NOMO-1 (cell line): ENCODE results near the gene RBM47.

Experiments
- DNase-seq, 2 experiments: peaks; one replicate each; lab custom pipeline; 2025; ENCODE audit not compliant: unreplicated experiment in 2 of 2; lab: John Stamatoyannopoulos, UW

RBM47 gene

DNA sequence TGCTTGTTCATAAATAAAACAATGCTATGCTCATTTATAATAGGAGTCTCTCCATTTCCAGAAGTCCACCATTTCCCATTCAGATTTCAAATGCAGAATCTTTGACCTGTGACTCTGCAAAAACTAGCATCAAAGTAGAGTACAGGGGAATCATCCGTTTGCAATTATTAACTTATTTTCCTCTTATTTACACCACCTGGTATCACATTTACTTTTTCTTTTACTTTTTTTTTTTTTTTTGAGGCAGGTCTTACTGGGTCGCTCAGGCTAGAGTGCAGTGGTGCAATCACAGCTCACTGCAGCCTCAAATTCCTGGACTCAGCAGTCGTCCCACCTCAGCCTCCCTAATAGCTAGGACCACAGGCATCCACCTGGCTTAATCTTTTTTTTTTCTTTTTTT, 37.6 kb downstream of the RBM47 start:
- DNase-seq = no peak

DNA sequence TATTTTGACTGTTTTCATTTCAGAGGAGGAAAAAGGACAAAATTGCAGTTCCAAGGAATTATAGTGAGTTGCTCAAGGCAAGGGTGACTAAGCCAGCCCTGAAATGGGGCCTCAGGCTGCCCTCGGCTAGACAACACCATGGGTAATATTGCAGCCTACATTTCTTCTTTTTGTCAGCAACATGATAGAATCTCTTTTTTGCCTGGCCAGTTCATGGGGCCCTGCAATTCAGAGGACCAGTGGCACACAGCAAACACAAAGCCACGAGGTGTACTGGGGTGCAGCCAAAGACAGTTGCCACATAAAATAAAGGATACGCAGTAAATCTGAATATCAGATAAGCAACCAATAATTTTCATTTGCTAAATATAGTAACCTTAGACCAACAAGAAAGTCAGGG, 41.8 kb downstream of the RBM47 start:
- peak; percentile 55 to 65 for DNase-seq

DNA sequence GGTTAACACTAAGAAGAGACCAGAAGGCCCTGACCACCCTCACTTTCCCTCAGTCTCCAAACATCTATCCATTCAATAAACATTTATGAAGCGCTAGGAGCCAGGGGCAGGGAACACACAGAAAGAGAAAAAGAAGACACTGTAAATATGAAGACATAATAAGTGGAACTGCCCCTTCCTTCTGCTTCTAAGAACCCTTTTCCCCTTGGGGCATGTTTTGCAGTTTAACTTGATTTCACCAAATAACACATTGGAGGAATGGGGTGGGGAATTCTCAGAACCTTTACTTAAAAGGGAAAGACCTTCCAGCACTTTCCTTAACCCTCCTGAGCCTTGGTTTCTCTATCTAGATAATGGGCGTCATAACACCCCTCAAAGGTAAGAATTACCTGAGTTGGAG, 42.3 kb downstream of the RBM47 start:
- DNase-seq = no peak

DNA sequence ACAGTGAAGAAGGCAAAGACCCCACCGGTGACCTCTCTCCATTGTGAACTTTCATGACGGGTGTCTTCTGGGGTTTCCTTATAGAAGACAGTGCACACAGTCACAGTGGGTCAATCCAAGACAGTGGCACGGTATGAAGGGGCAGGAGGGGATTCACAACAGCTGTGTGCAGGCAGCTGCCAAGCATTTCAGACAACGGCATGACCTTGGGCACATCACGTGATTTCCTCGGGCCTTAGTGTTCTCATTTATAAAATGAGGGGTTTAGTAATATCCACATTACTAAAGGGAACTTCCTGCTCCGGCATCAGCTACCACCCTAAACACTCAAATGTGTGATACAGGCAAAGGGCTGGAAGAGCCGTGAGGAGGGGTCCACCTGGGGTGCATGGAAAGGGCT, 42.9 kb downstream of the RBM47 start:
- peak; percentile 60 for DNase-seq

DNA sequence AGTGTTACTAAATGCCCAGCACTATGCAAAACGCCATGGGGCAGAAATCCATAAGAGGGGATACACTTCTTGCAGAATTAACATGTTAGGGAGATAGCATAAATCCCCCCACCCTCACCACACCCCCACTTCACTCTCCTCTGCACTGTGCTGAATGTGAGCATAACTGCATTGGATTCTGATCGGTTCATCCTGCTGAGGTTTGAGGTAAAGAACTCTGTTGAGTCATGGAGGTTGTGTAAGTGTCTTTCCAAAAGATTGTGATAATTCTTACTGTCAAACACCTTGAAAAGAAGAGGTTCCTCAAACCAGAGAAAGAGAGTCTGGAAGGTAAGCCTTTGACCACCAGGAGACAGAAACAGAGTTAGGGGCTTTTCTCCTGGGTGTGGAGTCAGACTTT, 43.6 kb downstream of the RBM47 start:
- DNase-seq = peak in 1 of 2 experiments; percentile 61

DNA sequence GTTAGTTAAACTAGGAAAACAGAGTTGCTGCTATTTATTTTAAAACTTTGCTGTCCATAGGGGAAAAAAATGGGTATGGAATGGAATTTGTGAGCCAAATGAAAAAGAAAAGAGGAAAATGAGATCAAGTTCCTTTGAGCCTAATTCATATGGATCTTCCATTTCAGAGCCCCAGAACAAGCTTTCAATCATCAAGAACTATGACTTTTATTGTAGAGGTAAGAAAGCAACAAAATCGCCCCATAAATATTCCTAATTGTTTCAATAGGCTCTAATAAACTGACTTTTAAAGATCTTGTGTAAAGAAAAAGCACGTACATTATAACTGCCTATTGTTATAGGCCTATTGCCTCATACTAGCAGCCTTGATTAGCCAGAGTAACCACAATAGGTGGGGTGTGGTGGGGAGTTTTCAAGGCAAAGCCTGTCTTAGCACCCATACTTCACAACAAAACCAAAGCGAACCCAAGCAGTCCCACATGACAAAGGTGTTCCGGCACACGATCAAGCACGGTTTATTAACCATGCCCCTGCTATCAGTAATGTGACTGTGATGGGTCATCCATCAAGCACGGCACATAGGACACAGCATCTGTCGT, 44.4 kb downstream of the RBM47 start:
- DNase-seq = peak in 1 of 2 experiments; percentile 31

DNA sequence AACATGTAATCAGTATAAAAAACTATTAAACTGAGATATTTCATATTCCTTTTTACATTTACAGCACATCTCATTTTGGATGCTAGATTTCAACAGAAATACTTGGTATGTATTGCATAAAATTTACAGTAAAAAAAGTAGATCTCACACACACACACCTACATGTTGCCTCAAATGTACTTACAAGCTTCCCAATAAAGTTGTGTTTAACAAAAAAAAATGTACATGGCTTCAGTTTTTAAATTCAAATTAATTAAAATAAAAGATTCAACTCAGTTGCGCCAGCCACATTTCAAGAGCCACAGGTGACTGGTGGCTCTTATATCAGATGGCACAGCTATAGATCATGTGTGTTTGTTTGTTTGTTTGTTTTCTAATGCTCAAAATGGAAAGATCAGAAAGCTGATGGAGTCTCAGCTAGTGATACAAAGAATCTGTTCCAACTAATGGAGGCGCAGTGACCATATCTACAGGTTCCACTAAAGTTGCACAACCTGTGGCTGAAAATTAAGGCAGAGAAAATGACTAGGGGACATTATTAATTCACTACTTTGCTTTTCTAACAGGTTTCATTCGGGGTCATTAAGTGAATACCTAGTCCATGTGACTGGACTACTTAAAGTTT, 45.0 kb downstream of the RBM47 start:
- no peak for DNase-seq

DNA sequence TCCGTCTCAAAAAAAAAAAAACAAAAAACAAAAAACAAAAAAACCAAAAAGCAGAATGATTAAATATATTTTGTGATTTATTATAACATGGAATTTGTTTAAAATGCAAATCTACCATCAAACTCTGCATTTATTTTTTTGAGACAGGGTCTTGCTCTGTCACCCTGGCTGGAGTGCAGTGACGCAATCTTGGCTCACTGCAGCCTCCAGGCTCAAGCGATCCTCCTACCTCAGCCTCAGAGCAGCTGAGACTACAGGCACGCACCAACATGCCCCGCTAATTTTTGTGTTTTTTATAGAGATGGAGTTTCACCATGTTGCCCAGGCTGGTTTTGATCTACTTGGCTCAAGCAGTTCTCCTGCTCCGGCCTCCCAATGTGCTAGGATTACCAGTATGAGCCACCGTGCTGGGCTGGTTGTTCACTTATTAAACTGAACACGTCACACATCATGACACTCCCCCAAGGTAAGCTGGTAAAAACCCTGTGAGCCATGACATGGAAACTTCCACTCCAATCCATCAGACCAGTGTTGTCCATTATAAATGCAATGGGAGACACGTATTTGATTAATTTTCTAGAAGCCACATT, 45.7 kb downstream of the RBM47 start:
- no peak for DNase-seq

DNA sequence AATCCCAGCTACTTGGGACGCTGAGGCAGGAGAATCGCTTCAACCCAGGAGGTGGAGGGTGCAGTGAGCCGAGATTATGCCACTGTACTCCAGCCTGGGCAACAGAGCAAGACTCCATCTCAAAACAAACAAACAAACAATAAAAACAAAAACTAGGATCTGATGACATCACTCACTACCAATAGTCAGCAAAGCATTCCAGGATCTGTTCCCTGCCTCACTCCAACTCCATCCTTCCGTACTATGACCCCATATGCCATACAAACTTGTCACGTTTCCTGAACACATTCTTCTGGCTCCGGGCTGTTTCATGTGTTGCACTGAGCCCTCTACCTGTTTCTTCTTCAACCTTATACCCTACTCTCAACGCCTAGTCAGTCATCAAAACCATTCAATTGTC, 47.3 kb downstream of the RBM47 start:
- no peak for DNase-seq

DNA sequence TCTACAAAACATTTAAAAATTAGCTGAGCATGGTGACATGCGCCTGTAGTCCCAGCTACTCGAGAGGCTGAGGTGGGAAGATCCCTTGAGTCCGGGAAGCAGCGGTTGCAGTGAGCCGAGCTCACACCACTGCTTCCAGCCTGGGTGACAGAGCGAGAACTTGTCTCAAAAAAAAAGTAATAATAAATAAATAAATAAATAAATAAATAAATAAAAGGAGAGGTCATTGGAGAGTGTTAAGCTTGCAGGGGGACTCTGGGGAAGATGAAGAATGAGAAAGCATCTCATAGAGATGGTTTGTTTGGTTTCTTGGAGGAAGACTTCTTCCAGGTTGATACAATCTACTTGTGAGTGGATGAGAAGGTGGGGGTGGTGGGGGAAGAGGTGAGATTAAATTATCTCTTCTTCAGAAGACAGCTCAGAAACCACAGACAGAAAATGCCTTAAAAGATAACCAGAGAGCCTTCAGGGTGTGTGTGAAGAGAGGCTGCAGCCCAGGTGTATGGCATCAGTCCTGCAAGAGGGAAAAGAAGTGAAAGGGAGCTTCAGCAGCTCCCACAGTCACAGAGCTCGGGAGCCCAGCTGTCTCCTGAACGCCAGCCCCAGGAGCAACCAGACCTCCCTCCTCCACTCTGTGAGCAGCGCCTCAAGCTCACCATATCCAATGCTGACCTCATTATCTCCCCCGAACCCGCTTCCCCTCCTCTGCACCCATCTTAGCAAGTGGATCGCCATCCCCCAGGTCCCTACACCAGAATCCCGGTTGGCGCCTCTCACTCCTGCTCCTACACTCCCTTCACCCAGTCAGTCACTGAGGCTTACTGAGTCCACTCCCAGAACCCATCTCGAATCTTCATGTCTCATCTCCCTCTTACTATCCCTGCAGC, 48.2 kb downstream of the RBM47 start:
- no peak for DNase-seq

DNA sequence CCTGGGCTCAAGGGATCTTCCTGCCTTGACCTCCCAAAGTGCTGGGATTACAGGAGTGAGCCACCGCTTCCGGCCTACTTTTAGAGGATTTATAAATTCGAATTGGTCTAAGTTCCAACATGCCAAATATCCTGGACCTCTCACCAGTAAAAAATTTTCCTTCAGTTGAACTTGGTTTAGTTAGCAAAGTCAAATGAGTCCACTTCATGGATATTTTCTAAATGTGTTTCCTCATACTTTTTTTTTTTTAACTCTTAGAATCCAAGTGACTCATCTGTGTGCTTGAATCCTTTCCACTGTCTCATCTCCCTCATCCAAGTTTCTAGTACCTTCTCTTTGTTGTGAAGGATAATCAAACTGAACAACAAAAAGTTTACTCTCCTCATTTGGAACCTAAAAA, 49.7 kb downstream of the RBM47 start:
- no peak for DNase-seq

DNA sequence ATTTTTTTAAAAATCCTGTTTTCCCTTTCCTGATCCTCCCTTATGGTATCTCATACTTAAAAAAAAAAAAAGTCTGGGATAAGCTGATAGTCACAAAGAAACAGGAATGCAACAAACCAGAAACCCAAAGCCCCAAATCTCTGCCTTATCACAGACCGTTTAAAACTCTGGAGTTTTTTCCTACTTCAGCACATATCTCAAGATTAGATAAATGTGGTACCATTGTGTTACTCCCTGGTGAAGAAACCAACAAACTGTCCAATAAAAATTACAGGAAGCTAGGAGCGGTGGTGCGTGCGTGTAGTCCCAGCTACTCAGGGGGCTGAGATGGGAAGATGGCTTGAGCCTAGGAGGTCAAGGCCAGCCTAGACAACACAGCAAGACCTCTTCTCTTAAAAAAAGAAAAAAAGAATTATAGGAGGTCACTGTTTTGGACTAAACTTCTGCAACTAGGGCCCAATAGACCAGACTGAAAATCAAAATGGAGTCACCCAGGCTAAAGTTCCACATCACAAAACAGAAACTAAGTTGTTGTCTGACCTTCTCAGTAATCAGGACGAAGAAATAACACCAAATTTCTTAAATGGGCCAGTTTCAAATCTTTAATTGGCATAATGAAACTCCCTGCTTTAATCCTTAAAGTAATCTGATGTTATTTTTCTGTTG, 51.9 kb downstream of the RBM47 start:
- no peak for DNase-seq

DNA sequence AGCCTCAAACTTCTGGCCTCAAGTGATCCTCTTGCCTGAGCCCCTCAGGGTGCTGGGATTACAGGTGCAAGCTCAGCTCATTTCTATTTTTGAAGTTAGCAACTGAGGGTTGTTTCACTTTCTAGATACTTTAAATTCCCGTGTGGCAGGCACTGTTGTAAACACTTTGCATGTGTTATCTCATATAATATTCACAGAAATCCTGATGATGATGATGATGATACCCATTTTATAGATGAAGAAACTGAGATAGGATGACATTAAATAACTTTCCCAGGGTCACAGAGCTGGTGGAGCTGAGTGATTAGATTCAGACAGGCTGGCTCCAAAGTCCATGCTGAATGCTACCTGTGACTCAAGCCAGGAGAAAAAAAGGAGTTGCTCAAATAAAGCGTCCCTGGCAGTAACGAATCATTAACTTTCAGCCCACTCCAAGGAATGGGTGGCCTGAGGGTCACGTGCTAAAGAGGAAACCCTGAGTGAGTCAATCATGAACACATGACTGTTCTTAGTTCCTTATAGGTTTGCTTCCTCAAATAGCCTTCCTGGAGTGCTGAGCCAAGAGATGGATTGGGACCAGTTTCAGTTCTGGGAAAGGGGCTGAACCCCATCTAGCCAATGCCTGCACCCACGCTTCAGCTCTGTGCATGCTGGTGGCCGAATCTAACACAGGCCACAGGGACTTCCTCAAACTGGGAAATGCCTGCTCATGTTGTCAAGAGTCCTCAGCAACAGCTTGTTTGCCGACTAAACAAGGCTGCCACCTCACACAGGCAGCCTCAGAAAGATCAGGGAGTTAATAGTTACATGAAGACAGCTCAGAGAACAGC, 52.8 kb downstream of the RBM47 start:
- DNase-seq = peak; percentile 92 to 96

DNA sequence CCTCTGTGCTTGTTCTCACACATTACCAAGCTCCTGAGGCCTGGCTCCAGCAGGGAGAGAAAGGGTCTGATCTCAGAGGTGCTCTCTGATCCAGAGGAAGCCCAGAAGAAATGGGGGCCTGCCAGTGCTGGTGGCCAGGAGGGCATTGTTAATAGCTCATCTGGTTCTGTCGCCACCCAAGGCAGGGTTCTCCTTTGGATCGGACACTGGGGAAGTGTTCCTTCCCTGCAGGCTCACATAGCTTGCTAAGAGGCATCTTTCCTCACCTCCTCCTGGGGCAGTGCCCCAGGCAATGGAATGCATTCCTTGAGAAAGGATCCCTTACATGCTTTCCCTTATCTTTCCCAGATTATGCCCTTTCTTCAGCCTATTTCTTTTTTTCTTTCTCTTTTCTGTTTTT, 53.8 kb downstream of the RBM47 start:
- no peak for DNase-seq

DNA sequence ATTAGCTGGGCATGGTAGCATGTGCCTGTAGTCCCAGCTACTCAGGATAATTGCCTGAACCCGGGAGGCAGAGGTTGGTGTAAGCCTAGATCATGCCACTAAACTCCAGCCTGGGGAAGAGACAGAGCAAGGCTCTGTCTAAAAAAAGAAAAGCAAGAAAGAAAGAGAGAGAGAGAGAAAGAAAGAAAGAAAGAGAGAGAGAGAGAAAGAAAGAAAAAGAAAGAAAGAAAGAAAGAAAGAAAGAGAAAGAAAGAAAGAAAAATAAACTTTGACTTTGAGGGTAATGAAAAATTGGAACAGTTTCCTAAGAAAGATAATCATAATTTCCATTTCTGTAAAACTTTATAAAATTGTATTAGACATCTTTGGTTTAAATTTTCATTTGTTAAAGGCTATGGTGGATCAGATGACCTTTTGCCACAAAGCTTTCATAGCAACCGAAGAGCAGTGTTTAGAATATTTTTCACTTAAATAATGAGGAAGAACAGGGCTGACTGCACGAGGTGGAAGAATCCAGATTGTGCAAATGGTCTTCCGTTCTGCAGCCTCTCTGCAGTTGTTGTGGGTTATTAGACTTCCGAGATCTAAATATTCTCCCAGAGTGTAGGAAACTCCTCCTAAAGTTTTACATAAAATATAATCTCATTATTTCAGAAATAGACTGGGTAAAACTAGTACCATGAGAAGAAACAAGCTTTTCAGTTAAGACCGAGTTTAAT, 55.9 kb downstream of the RBM47 start:
- peak; percentile 81 to 90 for DNase-seq

DNA sequence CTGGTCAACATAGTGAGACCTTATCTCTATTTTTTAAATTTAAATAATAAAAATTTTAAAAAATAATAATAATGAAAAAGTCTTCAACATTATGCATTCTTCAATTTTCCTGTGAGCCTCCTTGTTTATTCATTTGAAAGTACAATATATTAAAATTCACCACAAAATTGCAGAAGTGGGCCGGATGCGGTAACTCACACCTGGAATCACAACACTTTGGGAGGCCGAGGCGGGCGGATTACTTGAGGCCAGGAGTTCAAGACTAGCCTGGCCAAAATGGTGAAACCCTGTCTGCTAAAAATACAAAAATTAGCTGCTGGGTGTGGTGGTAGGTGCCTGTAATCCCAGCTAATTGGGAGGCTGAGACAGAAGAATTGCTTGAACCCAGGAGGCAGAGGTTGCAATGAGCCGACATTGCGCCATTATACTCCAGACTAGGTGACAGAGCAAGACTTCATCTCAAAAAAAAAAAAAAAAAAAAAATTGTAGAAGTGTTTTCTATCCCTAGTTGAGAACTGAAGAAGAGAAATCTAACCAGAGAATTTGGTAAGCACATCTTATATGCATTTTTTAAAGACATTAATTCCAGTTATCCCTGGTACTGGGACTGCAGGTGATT, 56.9 kb downstream of the RBM47 start:
- no peak for DNase-seq

DNA sequence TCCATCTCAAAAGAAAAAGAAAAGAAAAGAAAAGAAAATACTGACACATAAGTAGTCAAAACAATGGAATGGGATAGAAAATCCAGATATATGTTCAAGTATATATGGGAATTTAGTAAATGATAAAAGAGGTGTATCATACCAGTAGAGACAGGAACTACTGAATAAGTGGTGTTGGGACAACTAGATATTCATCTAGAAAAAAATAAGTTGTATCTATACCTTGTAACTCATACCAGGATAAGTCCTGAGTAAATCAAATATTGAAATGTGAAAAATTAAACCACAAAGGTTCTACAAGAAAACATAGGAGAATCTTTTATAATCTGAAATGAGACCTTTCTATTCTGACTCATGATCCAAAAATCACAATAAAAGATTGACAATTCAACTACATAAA, 58.5 kb downstream of the RBM47 start:
- DNase-seq = no peak

DNA sequence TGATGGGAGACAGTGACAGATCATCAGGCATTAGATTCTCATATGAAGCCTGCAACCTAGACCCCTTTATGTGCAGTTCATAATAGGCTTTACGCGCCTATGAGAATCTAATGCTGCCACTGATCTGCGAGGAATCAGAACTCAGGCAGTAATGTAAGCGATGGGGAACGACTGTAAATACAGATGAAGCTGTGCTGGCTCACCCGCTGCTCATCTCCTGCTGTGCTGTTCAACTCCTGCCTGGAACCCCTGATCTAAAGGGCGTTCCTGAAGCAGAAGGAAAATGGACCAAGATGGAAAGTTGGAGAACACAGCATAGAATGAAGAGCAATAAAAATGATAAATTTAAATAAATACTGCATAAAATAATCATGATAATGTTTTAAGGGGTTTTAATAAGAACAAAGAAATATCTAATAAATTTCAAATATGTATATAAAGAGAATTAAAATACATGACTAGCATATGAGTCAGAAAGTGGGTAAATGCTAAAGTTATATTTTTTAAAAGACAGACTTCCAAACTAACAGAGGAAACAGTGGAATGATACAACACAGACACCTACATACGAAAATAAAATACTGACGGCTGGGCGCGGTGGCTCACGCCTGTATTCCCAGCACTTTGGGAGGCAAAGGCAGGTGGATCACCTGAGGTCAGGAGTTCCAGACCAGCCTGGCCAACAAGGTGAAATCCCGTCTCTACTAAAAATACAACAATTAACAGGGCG, 59.2 kb downstream of the RBM47 start:
- no peak for DNase-seq
